HG02973 (cell line): ENCODE data around the gene NIPBL.

Experiments
- ATAC-seq: cut with Tn5 transposase; IDR thresholded peaks from one replicate; pipeline ENCODE4 v1.9.1; 2021; ENCODE audit warnings: moderate library complexity; ENCODE audit not compliant: unreplicated experiment

Gene NIPBL

GRCh38 chr5:37014321-37014720 is 137.8 kb downstream of the NIPBL start:
- ATAC-seq, result no peak

GRCh38 chr5:37015795-37016666 is 139.5 kb downstream of the NIPBL start:
- no peak for ATAC-seq

GRCh38 chr5:37028910-37029309 is 152.3 kb downstream of the NIPBL start:
- no peak for ATAC-seq

- no peak for ATAC-seq
Measured at GRCh38 chr5:37029436-37029835, 152.9 kb downstream of the NIPBL start.

GRCh38 chr5:37034955-37035354 is 158.4 kb downstream of the NIPBL start:
- ATAC-seq, result no peak

- ATAC-seq, result no peak
Measured at GRCh38 chr5:37037840-37038239, 161.3 kb downstream of the NIPBL start.

GRCh38 chr5:37039824-37040223 is 163.3 kb downstream of the NIPBL start:
- no peak for ATAC-seq

- no peak for ATAC-seq
Measured at GRCh38 chr5:37043693-37044092, 167.1 kb downstream of the NIPBL start.

- ATAC-seq, result no peak
Measured at GRCh38 chr5:37044120-37044519, 167.6 kb downstream of the NIPBL start.

- ATAC-seq, result no peak
Measured at GRCh38 chr5:37045703-37046102, 169.1 kb downstream of the NIPBL start.

- no peak for ATAC-seq
Measured at GRCh38 chr5:37047947-37048346, 171.4 kb downstream of the NIPBL start.

GRCh38 chr5:37054391-37054790 is 177.8 kb downstream of the NIPBL start:
- no peak for ATAC-seq

GRCh38 chr5:37055383-37055990 is 178.9 kb downstream of the NIPBL start:
- ATAC-seq, result no peak

- ATAC-seq, result no peak
Measured at GRCh38 chr5:37056762-37057161, 180.2 kb downstream of the NIPBL start.

- no peak for ATAC-seq
Measured at GRCh38 chr5:37060030-37060429, 183.5 kb downstream of the NIPBL start.

- ATAC-seq, result no peak
Measured at GRCh38 chr5:37063739-37064138, 187.2 kb downstream of the NIPBL start.

GRCh38 chr5:37064442-37064841 is 187.9 kb downstream of the NIPBL start:
- ATAC-seq, result no peak

GRCh38 chr5:37071487-37071886 is 194.9 kb downstream of the NIPBL start:
- no peak for ATAC-seq

- no peak for ATAC-seq
Measured at GRCh38 chr5:37071901-37072581, 195.5 kb downstream of the NIPBL start.

GRCh38 chr5:37075399-37075950 is 198.9 kb downstream of the NIPBL start:
- no peak for ATAC-seq

- no peak for ATAC-seq
Measured at GRCh38 chr5:37077146-37077545, 200.6 kb downstream of the NIPBL start.

- no peak for ATAC-seq
Measured at GRCh38 chr5:37080697-37081096, 204.1 kb downstream of the NIPBL start.
